GM23338 (cell line): ENCODE data around the gene RYR2. TPM values are rescaled to one million over a fixed set of nuclear protein-coding genes. Genes with fewer than 3 reads are reported as not detected.
"Not testable (repeated sequence)": the region's sequence is repeated elsewhere in the genome, so short reads cannot be mapped to it uniquely, and the experiment has no call there.

Experiments used
- ATAC-seq: fragments of 200-7000 bp; cut with Tn5 transposase; 3 replicates; pipeline ENCODE4 v1.9.1; 2020
- DNase-seq: peaks from one replicate; pipeline ENCODE4 v3.0.0-alpha.2; 2015; ENCODE audit warnings: low spot score
- H2AFZ ChIP-seq: fragments of 200-600 bp; sonication (generic); 2 replicates; pipeline ENCODE4 v1.8.0; 2016; ENCODE audit warnings: antibody characterized with exemption, mild to moderate bottlenecking, moderate library complexity
- H3F3A ChIP-seq: fragments of 200-600 bp; sonication (generic); replicated peaks from 2 replicates; pipeline ENCODE4 v1.8.0; 2017; ENCODE audit warnings: antibody characterized with exemption, mixed run types, low read depth
- H3K27ac ChIP-seq: fragments of 200-600 bp; sonication (generic); 2 replicates; pipeline ENCODE4 v1.6.1; 2016; ENCODE audit warnings: low read depth
- H3K27me3 ChIP-seq: fragments of 200-600 bp; sonication (generic); 2 replicates; pipeline ENCODE4 v1.8.0; 2016; ENCODE audit warnings: mild to moderate bottlenecking, mixed run types, moderate library complexity; ENCODE audit not compliant: insufficient read depth
- H3K36me3 ChIP-seq: fragments of 200-600 bp; sonication (generic); 2 replicates; pipeline ENCODE4 v1.8.0; 2016; ENCODE audit warnings: mild to moderate bottlenecking; ENCODE audit not compliant: insufficient read depth
- H3K4me1 ChIP-seq: fragments of 200-600 bp; sonication (generic); 2 replicates; pipeline ENCODE4 v1.8.0; 2016; ENCODE audit warnings: mild to moderate bottlenecking, moderate library complexity; ENCODE audit not compliant: insufficient read depth
- H3K4me2 ChIP-seq: fragments of 200-600 bp; sonication (generic); 2 replicates; pipeline ENCODE4 v1.7.1; 2017; ENCODE audit warnings: mixed run types
- H3K4me3 ChIP-seq: fragments of 200-600 bp; sonication (generic); 2 replicates; pipeline ENCODE4 v1.6.1; 2016; ENCODE audit warnings: mixed run types
- H3K79me2 ChIP-seq: fragments of 200-600 bp; sonication (generic); replicated peaks from 2 replicates; pipeline ENCODE4 v1.8.0; 2017; ENCODE audit warnings: mild to moderate bottlenecking; ENCODE audit not compliant: insufficient read depth
- H3K9me2 ChIP-seq: fragments of 200-600 bp; sonication (generic); 2 replicates; pipeline ENCODE4 v1.8.0; 2017; ENCODE audit not compliant: insufficient read depth
- H4K20me1 ChIP-seq: fragments of 200-600 bp; sonication (generic); replicated peaks from 2 replicates; pipeline ENCODE4 v1.8.0; 2017; ENCODE audit warnings: mild to moderate bottlenecking; ENCODE audit not compliant: insufficient read depth
- H3K27ac Mint-ChIP-seq: 2 replicates; pipeline ENCODE4 v1.8.0; 2020; ENCODE audit warnings: inconsistent platforms, mild to moderate bottlenecking, moderate library complexity, mixed read lengths
- H3K27me3 Mint-ChIP-seq: 3 replicates; pipeline ENCODE4 v1.8.0; 2022; ENCODE audit warnings: low read depth, mild to moderate bottlenecking, moderate library complexity, mixed read lengths, inconsistent platforms; ENCODE audit not compliant: insufficient read depth, poor library complexity
- H3K36me3 Mint-ChIP-seq: 3 replicates; pipeline ENCODE4 v1.8.0; 2021; ENCODE audit warnings: low read depth, mild to moderate bottlenecking, inconsistent platforms, moderate library complexity, mixed read lengths
- H3K4me1 Mint-ChIP-seq: 3 replicates; pipeline ENCODE4 v1.8.0; 2020; ENCODE audit warnings: mild to moderate bottlenecking, inconsistent platforms, mixed read lengths
- H3K4me3 Mint-ChIP-seq: 3 replicates; pipeline ENCODE4 v1.8.0; 2021; ENCODE audit warnings: moderate library complexity, mild to moderate bottlenecking, inconsistent platforms, mixed read lengths
- H3K9me3 Mint-ChIP-seq: 3 replicates; pipeline ENCODE4 v1.8.0; 2020; ENCODE audit warnings: moderate library complexity, mild to moderate bottlenecking, inconsistent platforms, mixed read lengths
- CREB1 ChIP-seq: fragments of 250-450 bp; sonication (Bioruptor Pico); IDR thresholded peaks from 2 replicates; pipeline ENCODE4 v1.5.0; 2020; ENCODE audit warnings: low read depth, mild to moderate bottlenecking, moderate library complexity
- CTCF ChIP-seq, 2 experiments: fragments of 200-600 bp in 1 of 2; sonication (generic) in 1 of 2; conservative IDR thresholded peaks; 2 replicates each; pipeline versions ENCODE4 v1.5.1 to v1.6.1; 2016 to 2017; ENCODE audit warnings: antibody characterized with exemption in 2 of 2, low read depth in 2 of 2, mild to moderate bottlenecking in 2 of 2, moderate library complexity in 1 of 2
- ETS1 ChIP-seq: IDR thresholded peaks from 2 replicates; pipeline ENCODE4 v1.6.1; 2016; ENCODE audit warnings: antibody characterized with exemption
- EZH2 ChIP-seq: fragments of 200-600 bp; sonication (generic); IDR thresholded peaks from one replicate; pipeline ENCODE4 v1.8.0; 2017; ENCODE audit warnings: antibody characterized with exemption, mild to moderate bottlenecking, low read depth; ENCODE audit not compliant: unreplicated experiment
- EZH2phosphoT487 ChIP-seq: fragments of 200-600 bp; sonication (generic); IDR thresholded peaks from one replicate; pipeline ENCODE4 v1.8.1; 2018; ENCODE audit warnings: antibody characterized with exemption; ENCODE audit not compliant: unreplicated experiment
- NANOG ChIP-seq: IDR thresholded peaks from 2 replicates; pipeline ENCODE4 v1.6.1; 2016; ENCODE audit warnings: antibody characterized with exemption, borderline replicate concordance
- REST ChIP-seq: IDR thresholded peaks from one replicate; pipeline ENCODE4 v1.6.1; 2018; ENCODE audit warnings: antibody characterized with exemption; ENCODE audit not compliant: unreplicated experiment
- ZNF114 ChIP-seq: fragments of 250-450 bp; sonication (Bioruptor Pico); IDR thresholded peaks from 2 replicates; pipeline ENCODE4 v1.5.0; 2020; ENCODE audit warnings: mild to moderate bottlenecking, moderate library complexity
- polyA plus RNA-seq: library from polyadenylated mRNA; unstranded; fragments of >200 nt; fragmentation: Nextera tagmentation; extraction: Ambion mirVana; gene quantifications from 2 replicates; pipeline ENCODE4 v1.2.1, GENCODE V29; 2016
- total RNA-seq: library from RNA; depleted of rRNA; stranded (reverse); fragments of >200 nt; shearing (Covaris generic); gene quantifications from 2 replicates; pipeline ENCODE4 v1.2.3, GENCODE V29; 2014

The RYR2 gene
- total and polyA plus RNA-seq, 2 experiments from 2014 or later = 8.9 to 10.0 TPM

- H3K27me3 ChIP-seq = no peaks in the 10 kb centered on the region
- no peak overlapping the region for H3K4me3 ChIP-seq
- no peak overlapping the region for H3K27ac Mint-ChIP-seq
- H3F3A ChIP-seq = no peaks in the 10 kb centered on the region
- TF ChIP-seq ETS1 (no peak), CREB1 (CRISPR knock-in tag) (no peak), EZH2phosphoT487 (no peak), CTCF (conservative IDR thresholded peaks at IDR 0.05; ENCODE audit: low read depth in 2 of 2) (no peak)
- no peaks in the 10 kb centered on the region for H3K9me2 ChIP-seq
- no peaks in the 10 kb centered on the region for H3K79me2 ChIP-seq
- ATAC-seq (no peak), DNase-seq (no peak)
- H3K36me3 Mint-ChIP-seq = peaks cover 6% of the 10 kb centered on the region; the same call in 2 of the 3 replicates
- H3K4me1 Mint-ChIP-seq = peaks cover 6% of the 10 kb centered on the region; the same call in 2 of the 3 replicates
- peaks cover 6% of the 10 kb centered on the region; the same call in 1 of the 2 replicates for H3K4me1 ChIP-seq
- no peaks in the 10 kb centered on the region for H3K27me3 Mint-ChIP-seq
- no peaks in the 10 kb centered on the region for H4K20me1 ChIP-seq
- no peak overlapping the region for H3K4me2 ChIP-seq
- no peak overlapping the region for H2AFZ ChIP-seq
- H3K9me3 Mint-ChIP-seq = no peaks in the 10 kb centered on the region
- H3K27ac ChIP-seq = no peak overlapping the region
- H3K36me3 ChIP-seq = no peaks in the 10 kb centered on the region
- H3K4me3 Mint-ChIP-seq = no peak overlapping the region
Measured at GRCh38 chr1:237367758-237368157, 325.8 kb downstream of the RYR2 start.

GRCh38 chr1:237371477-237371876 lies 329.5 kb downstream of the RYR2 start:
- not testable (repeated sequence) for H3K4me1 Mint-ChIP-seq, H3K27me3 Mint-ChIP-seq, H3K79me2 ChIP-seq, DNase-seq, H2AFZ ChIP-seq, H3K9me2 ChIP-seq, ATAC-seq, H3K4me3 Mint-ChIP-seq, H4K20me1 ChIP-seq, H3F3A ChIP-seq, H3K9me3 Mint-ChIP-seq, H3K36me3 Mint-ChIP-seq, H3K27ac Mint-ChIP-seq, H3K4me3 ChIP-seq, H3K27ac ChIP-seq, H3K36me3 ChIP-seq, H3K4me1 ChIP-seq, H3K4me2 ChIP-seq, H3K27me3 ChIP-seq

- no peak for ATAC-seq
- H3K27me3 Mint-ChIP-seq = no peaks in the 10 kb centered on the region
- no peak overlapping the region for H3K27ac Mint-ChIP-seq
- no peak for TF ChIP-seq ETS1
- no peak for TF ChIP-seq CREB1 (CRISPR knock-in tag)
- no peak for TF ChIP-seq REST
- TF ChIP-seq CTCF (conservative IDR thresholded peaks at IDR 0.05; ENCODE audit: low read depth in 2 of 2) = no peak
- TF ChIP-seq ZNF114 (CRISPR knock-in tag) = no peak
- no peak for TF ChIP-seq NANOG
- TF ChIP-seq EZH2phosphoT487 = no peak
- no peak for TF ChIP-seq EZH2
Measured at GRCh38 chr1:237383791-237384190, 341.8 kb downstream of the RYR2 start.

More at GRCh38 chr1:237383791-237384190, 341.8 kb downstream of the RYR2 start:
- H3K36me3 Mint-ChIP-seq = no peaks in the 10 kb centered on the region
- H3K9me2 ChIP-seq = no peaks in the 10 kb centered on the region
- no peaks in the 10 kb centered on the region for H3K79me2 ChIP-seq
- H3K4me3 Mint-ChIP-seq = no peak overlapping the region
- no peaks in the 10 kb centered on the region for H3F3A ChIP-seq
- peaks cover 3% of the 10 kb centered on the region; the same call in 2 of the 3 replicates for H3K4me1 Mint-ChIP-seq
- no peak for DNase-seq
- H2AFZ ChIP-seq = no peak overlapping the region
- no peaks in the 10 kb centered on the region for H3K9me3 Mint-ChIP-seq
- H3K4me3 ChIP-seq = no peak overlapping the region
- no peak overlapping the region for H3K27ac ChIP-seq
- no peaks in the 10 kb centered on the region for H3K27me3 ChIP-seq
- H3K36me3 ChIP-seq = no peaks in the 10 kb centered on the region
- H4K20me1 ChIP-seq = no peaks in the 10 kb centered on the region
- H3K4me1 ChIP-seq = 0 out of 2 replicates have a peak, but pooled peaks cover 4% of the 10 kb centered on the region
- no peak overlapping the region for H3K4me2 ChIP-seq
